KBM-7 (cell line): ENCODE measurements around the gene PLEKHG3.

Experiments used
- DNase-seq: peaks from one replicate; pipeline ENCODE4 v3.0.0-alpha.2; 2015
- in situ Hi-C: fragments of 300-500 bp; cut with MboI; formaldehyde crosslinking; loops from 2 replicates; pipeline ENCODE4 v1.14.3; 2020; ENCODE audit warnings: low sequenced_read_pairs, low pct_unique_long_range_greater_than_20kb, mixed read lengths

The PLEKHG3 gene

DNA sequence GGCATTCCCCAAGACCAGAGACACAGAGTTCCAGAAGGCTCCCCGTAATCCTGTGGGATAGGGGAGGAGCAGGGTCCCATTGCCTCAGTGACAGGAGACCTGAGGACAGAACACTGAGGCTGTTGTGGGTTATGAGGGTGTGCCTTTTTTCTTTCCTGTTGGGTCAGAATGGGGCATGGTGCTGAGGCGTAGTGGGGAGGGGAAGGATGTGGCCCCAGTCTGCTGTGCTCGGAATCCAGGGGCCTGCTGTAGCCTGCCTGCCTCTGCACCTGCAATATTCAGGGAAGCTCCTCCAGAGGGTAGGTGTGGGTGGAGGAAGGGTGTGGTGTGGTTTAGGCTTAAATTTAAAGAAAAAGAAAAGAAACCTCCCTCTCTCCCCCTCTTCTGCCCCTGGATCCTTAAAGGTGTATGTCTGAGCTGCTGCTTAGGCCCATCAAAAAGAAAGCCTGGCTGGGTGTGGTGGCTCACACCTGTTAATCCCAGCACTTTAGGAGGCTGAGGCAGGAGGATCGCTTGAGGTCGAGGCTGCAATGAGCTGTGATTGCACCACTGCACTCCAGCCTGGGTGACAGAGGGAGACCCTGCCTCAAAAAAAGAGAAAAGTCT, 18.7 kb downstream of the PLEKHG3 start:
- no peak for DNase-seq
- in situ Hi-C loops: no loop called here

- in situ Hi-C loops: no loop called here
Observed at GRCh38 chr14:64723691-64724577, 19.7 kb downstream of the PLEKHG3 start.

DNA sequence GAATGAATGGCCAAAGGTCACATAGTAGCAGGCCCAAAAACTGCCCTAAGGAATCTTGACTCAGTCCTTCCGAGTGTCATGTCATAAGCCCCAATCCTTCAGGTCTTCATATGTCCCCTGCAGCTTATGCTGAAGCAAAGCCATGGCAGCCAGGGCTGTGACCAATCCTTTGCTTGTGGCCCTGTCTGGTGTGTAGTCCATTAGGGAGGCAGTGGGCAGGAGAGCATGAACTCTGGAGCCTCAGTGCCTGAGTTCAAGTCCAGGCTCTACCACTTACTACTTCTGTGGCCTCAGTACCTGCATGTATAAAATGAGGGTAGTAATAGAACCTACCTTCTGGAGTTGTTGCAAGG, 20.3 kb downstream of the PLEKHG3 start:
- no peak for DNase-seq
- in situ Hi-C loops: no loop called here

More at GRCh38 chr14:64723691-64724577, 19.7 kb downstream of the PLEKHG3 start:
- DNase-seq: no peak

GRCh38 chr14:64725261-64725815, 21.1 kb downstream of the PLEKHG3 start:
- DNase-seq: no peak
- in situ Hi-C loops: no loop called here

DNA sequence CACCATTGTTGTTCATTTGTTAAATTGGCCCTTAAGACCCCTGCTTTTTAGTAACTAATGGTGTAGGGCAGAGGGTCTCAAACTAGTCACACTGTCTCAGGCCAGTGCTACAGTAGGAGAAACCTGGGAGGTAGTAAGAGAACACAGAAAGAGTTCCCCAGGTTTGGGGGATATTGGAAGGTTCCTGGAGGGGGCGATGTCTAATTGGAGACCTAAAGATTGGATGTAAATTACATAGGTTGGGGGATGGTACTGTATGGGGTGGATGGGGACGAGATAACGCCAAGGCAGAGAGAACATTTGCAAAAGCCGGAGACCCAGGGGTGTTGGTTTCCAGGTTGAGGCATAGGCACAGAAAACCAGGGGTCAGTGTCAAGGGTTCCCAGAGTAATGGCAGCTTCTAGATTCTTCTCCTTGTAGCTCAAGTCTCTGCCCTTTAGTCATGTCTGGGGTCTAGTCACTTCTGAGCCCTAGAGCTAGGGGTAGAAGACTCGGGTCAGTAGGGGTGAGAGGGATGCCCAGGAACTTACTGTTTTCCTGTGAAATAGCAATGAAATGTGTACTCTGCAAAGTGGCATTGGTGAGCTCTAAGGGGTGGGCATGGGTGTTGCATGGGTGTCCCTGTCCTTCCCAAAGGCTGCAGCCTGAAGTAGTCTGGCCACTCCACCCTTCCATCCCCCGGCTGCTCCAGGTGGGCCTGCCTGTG, 21.8 kb downstream of the PLEKHG3 start:
- no peak for DNase-seq
- in situ Hi-C loops: no loop called here

GRCh38 chr14:64726585-64726890, 22.3 kb downstream of the PLEKHG3 start:
- DNase-seq: no peak
- in situ Hi-C loops: no loop called here

- no peak for DNase-seq
- in situ Hi-C loops: no loop called here
Observed at GRCh38 chr14:64727551-64728071, 23.4 kb downstream of the PLEKHG3 start.

DNA sequence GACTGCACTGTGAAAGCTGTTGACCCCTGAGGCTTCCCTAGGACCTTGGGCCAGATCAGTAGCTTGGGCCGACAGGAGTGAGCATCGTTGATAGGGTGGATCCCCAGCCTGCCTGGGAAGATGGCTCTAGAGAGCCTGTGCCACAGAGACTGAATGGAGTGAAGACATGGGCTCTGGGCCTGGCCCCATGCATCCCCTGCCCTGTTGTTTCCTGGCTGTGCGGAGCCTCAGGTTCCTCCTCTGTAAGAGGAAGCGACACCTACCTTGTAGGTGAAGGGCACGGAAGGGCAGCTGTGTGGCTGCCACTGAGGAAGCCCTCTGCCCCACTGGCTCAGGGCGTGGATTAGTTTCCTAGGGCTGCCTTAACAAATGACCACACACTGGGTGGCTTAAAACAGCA, 23.9 kb downstream of the PLEKHG3 start:
- in situ Hi-C loops: no loop called here
- no peak for DNase-seq

- in situ Hi-C loops: no loop called here
- no peak for DNase-seq
Observed at GRCh38 chr14:64728856-64729255, 24.6 kb downstream of the PLEKHG3 start.

- in situ Hi-C loops: no loop called here
Observed at GRCh38 chr14:64729386-64730060, 25.3 kb downstream of the PLEKHG3 start.

DNA sequence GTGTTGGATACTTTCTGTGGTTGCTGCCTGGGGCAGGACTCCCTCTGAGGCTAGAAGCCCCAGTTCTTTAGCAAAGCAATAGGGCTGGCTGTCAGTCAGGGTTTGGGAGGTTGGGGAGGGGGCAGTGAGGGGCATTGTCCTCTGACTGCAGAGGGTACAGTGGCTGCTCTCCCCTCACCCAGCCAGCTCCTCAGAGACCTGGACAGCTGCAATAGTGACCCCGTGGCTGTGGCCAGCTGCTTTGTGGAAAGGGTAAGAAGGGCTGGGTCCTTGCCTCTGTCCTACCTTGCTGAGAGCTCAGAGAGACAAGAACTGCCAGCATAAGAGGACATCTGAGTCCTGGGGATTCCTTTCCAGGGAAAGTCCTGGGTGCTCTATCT, 25.8 kb downstream of the PLEKHG3 start:
- DNase-seq: no peak
- in situ Hi-C loops: no loop called here

More at GRCh38 chr14:64729386-64730060, 25.3 kb downstream of the PLEKHG3 start:
- DNase-seq: no peak

DNA sequence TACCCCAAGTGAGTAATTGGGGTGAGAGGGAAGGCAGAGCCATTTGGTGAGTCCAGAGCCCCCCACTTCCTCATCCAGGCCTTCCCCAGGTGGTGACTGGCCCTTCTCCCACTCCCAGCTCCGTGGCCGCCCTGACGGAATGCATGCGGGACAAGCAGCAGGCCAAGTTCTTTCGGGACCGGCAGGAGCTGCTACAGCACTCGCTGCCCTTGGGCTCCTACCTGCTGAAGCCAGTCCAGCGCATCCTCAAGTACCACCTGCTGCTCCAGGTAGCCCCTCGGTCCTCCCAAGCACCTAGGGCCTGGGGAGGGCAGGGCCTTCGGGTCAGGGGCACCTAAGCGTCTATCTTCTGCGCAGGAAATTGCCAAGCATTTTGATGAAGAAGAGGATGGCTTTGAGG, 26.5 kb downstream of the PLEKHG3 start:
- DNase-seq: no peak
- in situ Hi-C loops: no loop called here

DNA sequence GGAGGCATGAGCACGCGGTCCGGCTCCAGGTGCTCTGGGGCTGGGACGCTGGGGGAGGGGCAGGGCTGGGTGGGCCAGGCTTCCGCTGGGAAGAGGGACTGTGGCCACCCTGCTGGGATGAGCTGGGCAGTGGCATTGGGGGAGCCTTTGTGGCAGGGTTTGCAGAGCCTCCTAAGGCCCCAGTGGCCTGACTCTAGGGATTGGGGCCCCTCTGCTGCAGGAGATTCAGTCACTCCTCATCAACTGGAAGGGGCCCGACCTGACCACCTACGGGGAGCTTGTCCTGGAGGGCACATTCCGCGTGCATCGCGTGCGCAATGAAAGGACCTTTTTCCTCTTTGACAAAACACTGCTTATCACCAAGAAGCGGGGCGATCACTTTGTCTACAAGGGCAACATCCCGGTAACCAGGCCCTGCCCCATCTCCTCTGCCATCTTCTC, 26.9 kb downstream of the PLEKHG3 start:
- no peak for DNase-seq
- in situ Hi-C loops: no loop called here

- DNase-seq: no peak
- in situ Hi-C loops: no loop called here
Observed at GRCh38 chr14:64732066-64732465, 27.8 kb downstream of the PLEKHG3 start.

DNA sequence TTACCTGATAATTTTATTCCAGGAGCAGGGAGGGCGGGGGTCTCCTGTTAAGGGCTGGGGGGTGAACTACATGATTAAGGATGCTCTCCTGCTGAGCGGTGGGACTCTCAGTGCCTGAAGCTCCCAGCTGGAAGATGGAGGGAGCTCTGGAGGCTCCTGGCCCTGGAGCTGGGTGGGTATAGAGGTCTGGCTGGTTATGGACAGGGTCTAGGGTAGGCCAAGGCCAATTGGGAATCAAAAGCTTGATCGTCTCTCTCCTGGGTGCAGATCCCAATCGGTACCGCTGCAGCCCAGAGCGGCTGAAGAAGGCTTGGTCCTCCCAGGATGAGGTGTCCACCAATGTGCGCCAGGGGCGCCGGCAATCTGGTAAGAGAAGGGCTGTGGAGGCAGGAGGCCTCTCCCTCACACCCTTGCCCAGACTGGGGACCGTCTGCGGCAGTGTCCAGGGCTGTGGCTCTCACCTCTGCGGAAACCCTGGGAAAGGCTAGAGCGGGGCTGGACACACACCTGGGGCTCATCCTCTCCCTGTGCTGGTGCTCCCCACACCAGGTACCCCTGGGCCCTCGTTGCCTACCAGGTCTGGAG, 28.4 kb downstream of the PLEKHG3 start:
- in situ Hi-C loops: no loop called here
- no peak for DNase-seq

GRCh38 chr14:64733321-64733720, 29.1 kb downstream of the PLEKHG3 start:
- in situ Hi-C loops: no loop called here
- DNase-seq: no peak

DNA sequence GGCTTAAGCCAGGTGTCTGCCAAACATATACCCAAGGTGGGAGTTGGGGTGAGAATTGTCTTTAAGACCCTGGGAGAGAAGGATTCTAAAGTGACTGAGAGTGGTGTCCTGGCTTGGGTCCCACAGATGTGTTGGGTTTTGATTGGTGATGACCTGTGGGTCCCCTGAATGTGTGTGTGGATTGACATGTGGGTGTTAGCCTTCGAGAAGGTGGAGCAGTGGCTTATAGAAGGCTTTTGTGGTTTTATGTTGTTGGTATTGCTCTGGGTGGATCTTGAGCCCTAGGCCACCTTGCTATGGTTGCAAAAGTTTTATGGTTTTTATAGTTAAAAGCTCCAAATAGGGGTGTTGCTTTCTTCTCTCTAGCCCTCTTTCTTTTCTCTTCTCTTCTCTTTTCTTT, 29.7 kb downstream of the PLEKHG3 start:
- in situ Hi-C loops: no loop called here
- DNase-seq: no peak

DNA sequence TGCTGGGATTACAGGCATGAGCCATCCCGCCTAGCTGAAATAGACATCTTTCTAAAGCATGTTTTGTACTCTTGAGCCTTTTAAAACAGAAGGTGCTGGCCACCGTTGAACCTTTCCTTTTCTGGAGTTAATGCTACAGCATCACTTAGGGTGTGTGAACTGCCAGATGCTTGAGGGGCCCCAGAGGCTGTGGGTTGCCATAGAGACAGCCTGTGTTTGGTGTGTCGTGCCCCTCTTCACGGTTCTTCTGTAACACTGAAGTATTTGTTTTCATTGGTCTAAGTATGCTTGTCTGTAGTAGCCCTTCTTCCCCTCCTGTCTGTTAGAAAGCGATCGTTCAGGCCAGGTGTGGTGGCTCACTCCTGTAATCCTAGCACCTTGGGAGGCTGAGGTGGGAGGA, 30.8 kb downstream of the PLEKHG3 start:
- no peak for DNase-seq
- in situ Hi-C loops: no loop called here
